Upper lobe of left lung (tissue), 4 donors: Measurements from ENCODE around the gene SCG5.

Experiments used
- CTCF ChIP-seq, 6 experiments: fragments of 450-650 bp in 4 of 6; fragments of 200-600 bp in 2 of 6; sonication (generic) in 2 of 6; IDR thresholded peaks; one replicate each; pipeline ENCODE4 v1.5.1; 2016 to 2019; ENCODE audit warnings: antibody characterized with exemption in 6 of 6
- POLR2A ChIP-seq, 4 donors: fragments of 450-650 bp; IDR thresholded peaks; one replicate each; pipeline ENCODE4 v1.5.1; 2016 to 2017; ENCODE audit warnings: antibody characterized with exemption in 4 of 4, mild to moderate bottlenecking in 2 of 4
- POLR2AphosphoS5 ChIP-seq, 2 donors: sonication (generic); formaldehyde crosslinking; IDR thresholded peaks; one replicate each; pipeline ENCODE4 v1.5.1; 2017; ENCODE audit warnings: antibody characterized with exemption in 2 of 2

GRCh38 chr15:32718821-32719716 lies 77.6 kb downstream of the SCG5 start:
- TF ChIP-seq CTCF (IDR thresholded peaks at IDR 0.05) (no peak), POLR2AphosphoS5 (IDR thresholded peaks at IDR 0.05) (no peak), POLR2A (IDR thresholded peaks at IDR 0.05) (no peak)
